A673 (cell line): ENCODE data around the gene ADAM10.

Experiments
- EZH2 ChIP-seq: fragments of 200-600 bp; sonication (generic); IDR thresholded peaks from 2 replicates; pipeline ENCODE4 v1.6.1; 2017; ENCODE audit warnings: borderline replicate concordance, low read depth, mild to moderate bottlenecking, mixed read lengths, antibody characterized with exemption, low read length; ENCODE audit not compliant: poor library complexity, severe bottlenecking
- TF ChIP-seq, protein P1 (sequence below): fragments of 300-800, 200-600 bp; sonication (generic); conservative IDR thresholded peaks from 2 replicates; pipeline ENCODE4 v1.5.1; 2017; ENCODE audit warnings: low read depth, mild to moderate bottlenecking, antibody characterized with exemption, low read length, moderate library complexity, mixed read lengths

DNA sequence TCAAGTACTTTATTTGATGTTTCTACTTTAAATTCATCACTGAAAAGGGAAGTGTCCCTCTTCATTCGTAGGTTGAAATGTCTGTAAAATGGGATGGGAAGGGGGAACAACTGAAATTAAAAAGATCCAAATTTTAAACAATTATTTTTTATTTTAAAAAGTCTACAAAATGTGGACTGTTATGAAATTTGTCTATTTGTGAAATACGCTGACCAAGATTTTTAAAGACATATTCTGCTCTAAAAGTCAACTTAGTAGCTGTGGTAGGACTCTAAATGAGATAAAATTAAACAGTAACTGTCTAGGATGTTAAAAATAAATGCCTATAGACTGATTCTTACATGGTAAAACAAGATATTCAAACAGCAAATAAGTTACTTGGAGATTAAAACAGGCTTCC, 67.3 kb downstream of the ADAM10 start:
- TF ChIP-seq, protein P1, sequence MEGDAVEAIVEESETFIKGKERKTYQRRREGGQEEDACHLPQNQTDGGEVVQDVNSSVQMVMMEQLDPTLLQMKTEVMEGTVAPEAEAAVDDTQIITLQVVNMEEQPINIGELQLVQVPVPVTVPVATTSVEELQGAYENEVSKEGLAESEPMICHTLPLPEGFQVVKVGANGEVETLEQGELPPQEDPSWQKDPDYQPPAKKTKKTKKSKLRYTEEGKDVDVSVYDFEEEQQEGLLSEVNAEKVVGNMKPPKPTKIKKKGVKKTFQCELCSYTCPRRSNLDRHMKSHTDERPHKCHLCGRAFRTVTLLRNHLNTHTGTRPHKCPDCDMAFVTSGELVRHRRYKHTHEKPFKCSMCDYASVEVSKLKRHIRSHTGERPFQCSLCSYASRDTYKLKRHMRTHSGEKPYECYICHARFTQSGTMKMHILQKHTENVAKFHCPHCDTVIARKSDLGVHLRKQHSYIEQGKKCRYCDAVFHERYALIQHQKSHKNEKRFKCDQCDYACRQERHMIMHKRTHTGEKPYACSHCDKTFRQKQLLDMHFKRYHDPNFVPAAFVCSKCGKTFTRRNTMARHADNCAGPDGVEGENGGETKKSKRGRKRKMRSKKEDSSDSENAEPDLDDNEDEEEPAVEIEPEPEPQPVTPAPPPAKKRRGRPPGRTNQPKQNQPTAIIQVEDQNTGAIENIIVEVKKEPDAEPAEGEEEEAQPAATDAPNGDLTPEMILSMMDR, result no peak
- TF ChIP-seq EZH2, result no peak
